WERI-Rb-1 (cell line): Measurements from ENCODE around the gene ERO1A.
A peak's percentile ranks its signal among the peaks of the same experiment; 100 is the strongest.

Experiments
- DNase-seq: peaks from one replicate; pipeline ENCODE4 v3.0.0-alpha.2; 2020
- H3K27ac ChIP-seq: fragments of 250-450 bp; sonication (Bioruptor Pico); 2 replicates; pipeline ENCODE4 v1.5.1; 2020; ENCODE audit warnings: mild to moderate bottlenecking, moderate library complexity
- H3K27me3 ChIP-seq: fragments of 250-450 bp; sonication (Bioruptor Pico); 2 replicates; pipeline ENCODE4 v1.5.1; 2021; ENCODE audit warnings: mild to moderate bottlenecking, low read depth, moderate library complexity; ENCODE audit not compliant: insufficient read depth, severe bottlenecking
- H3K36me3 ChIP-seq: fragments of 250-450 bp; sonication (Bioruptor Pico); 2 replicates; pipeline ENCODE4 v1.5.1; 2020; ENCODE audit warnings: mild to moderate bottlenecking, moderate library complexity
- H3K4me3 ChIP-seq: 2 replicates; pipeline ENCODE4 v1.5.1; 2011; ENCODE audit warnings: low read depth, mild to moderate bottlenecking, control low read depth, low read length
- H3K9me3 ChIP-seq: fragments of 250-450 bp; sonication (Bioruptor Pico); 2 replicates; pipeline ENCODE4 v1.5.1; 2021; ENCODE audit warnings: mild to moderate bottlenecking, moderate library complexity; ENCODE audit not compliant: severe bottlenecking
- CTCF ChIP-seq: IDR thresholded peaks from 2 replicates; pipeline ENCODE4 v1.5.1; 2011; ENCODE audit warnings: low read depth, mild to moderate bottlenecking, control low read depth, inconsistent platforms, low read length

The ERO1A gene

GRCh38 chr14:52650774-52651173 is 44.6 kb downstream of the ERO1A start:
- H3K4me3 ChIP-seq = no peak overlapping the region
- H3K27ac ChIP-seq = no peak overlapping the region
- no peaks in the 10 kb centered on the region for H3K9me3 ChIP-seq
- H3K27me3 ChIP-seq = no peaks in the 10 kb centered on the region
- peaks cover 26% of the 10 kb centered on the region for H3K36me3 ChIP-seq
- TF ChIP-seq CTCF = no peak
- DNase-seq = peak; percentile 26

- DNase-seq = no peak
- no peak for TF ChIP-seq CTCF
- H3K27me3 ChIP-seq = no peaks in the 10 kb centered on the region
- peaks cover 31% of the 10 kb centered on the region for H3K36me3 ChIP-seq
- no peak overlapping the region for H3K4me3 ChIP-seq
- no peaks in the 10 kb centered on the region for H3K9me3 ChIP-seq
- no peak overlapping the region for H3K27ac ChIP-seq
These were observed 45.8 kb downstream of the ERO1A start for GRCh38 chr14:52649511-52649910.

GRCh38 chr14:52641745-52642144 is 53.6 kb downstream of the ERO1A start:
- Histone ChIP-seq H3K4me3 (no peak overlapping the region), H3K36me3 (peaks cover 33% of the 10 kb centered on the region), H3K9me3 (no peaks in the 10 kb centered on the region), H3K27ac (no peak overlapping the region), H3K27me3 (no peaks in the 10 kb centered on the region)
- no peak for TF ChIP-seq CTCF
- no peak for DNase-seq

DNA sequence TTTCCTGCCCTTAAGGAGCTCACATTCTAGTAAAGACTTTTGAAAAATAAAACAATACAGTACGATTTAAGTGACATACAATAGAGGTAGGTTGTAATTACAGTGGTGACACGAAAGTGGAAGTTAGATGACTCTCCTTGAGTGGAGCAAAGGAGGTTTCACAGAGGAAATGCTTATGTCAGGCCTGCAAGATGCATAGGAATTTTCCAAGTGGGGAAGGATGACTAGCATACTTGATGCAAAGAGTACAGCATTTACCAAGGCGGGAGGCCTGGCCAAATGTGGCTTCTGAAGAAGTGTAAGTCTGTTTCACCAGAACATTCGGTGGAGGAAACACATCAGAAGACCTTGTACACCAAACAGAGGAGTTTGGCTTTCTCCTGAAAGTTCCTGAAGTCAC is 55.2 kb downstream of the ERO1A start:
- TF ChIP-seq CTCF = no peak
- Histone ChIP-seq H3K27me3 (no peaks in the 10 kb centered on the region), H3K36me3 (peaks cover 23% of the 10 kb centered on the region), H3K9me3 (no peaks in the 10 kb centered on the region), H3K4me3 (no peak overlapping the region), H3K27ac (no peak overlapping the region)
- no peak for DNase-seq

- DNase-seq = no peak
- Histone ChIP-seq H3K36me3 (no peaks in the 10 kb centered on the region), H3K27ac (no peak overlapping the region), H3K27me3 (no peaks in the 10 kb centered on the region), H3K4me3 (no peak overlapping the region), H3K9me3 (no peaks in the 10 kb centered on the region)
- TF ChIP-seq CTCF = no peak
These were observed 75.7 kb downstream of the ERO1A start for GRCh38 chr14:52619687-52620086.

- Histone ChIP-seq H3K27ac (no peak overlapping the region), H3K27me3 (no peaks in the 10 kb centered on the region), H3K9me3 (no peaks in the 10 kb centered on the region), H3K4me3 (no peak overlapping the region), H3K36me3 (no peaks in the 10 kb centered on the region)
- no peak for DNase-seq
- no peak for TF ChIP-seq CTCF
These were observed 76.8 kb downstream of the ERO1A start for GRCh38 chr14:52618602-52619001.
